Neural progenitor cell (in vitro differentiated cells): ENCODE measurements around the gene METRNL. TPM values are rescaled to one million over a fixed set of nuclear protein-coding genes. Genes with fewer than 3 reads are reported as not detected.
A peak's percentile ranks its signal among the peaks of the same experiment; 100 is the strongest.

ENCODE experiments used
- DNase-seq: peaks from one replicate; pipeline ENCODE4 v3.0.0-alpha.2; 2016; ENCODE audit warnings: low spot score
- H2AFZ ChIP-seq: fragments of 200-600 bp; sonication (generic); replicated peaks from 2 replicates; pipeline ENCODE4 v1.6.1; 2016; ENCODE audit warnings: antibody characterized with exemption
- H3F3A ChIP-seq: fragments of 200-600 bp; sonication (generic); 2 replicates; pipeline ENCODE4 v1.6.1; 2016; ENCODE audit warnings: antibody characterized with exemption, low read depth
- H3K27ac ChIP-seq: fragments of 200-600 bp; sonication (generic); 2 replicates; pipeline ENCODE4 v1.5.1; 2016; ENCODE audit warnings: mild to moderate bottlenecking
- H3K27me3 ChIP-seq: fragments of 200-600 bp; sonication (generic); 2 replicates; pipeline ENCODE4 v1.6.1; 2016; ENCODE audit warnings: mild to moderate bottlenecking, moderate library complexity
- H3K36me3 ChIP-seq: fragments of 200-600 bp; sonication (generic); 2 replicates; pipeline ENCODE4 v1.5.1; 2016
- H3K4me1 ChIP-seq: fragments of 200-600 bp; sonication (generic); 2 replicates; pipeline ENCODE4 v1.6.1; 2016; ENCODE audit warnings: mixed run types
- H3K4me2 ChIP-seq: fragments of 200-600 bp; sonication (generic); 2 replicates; pipeline ENCODE4 v1.6.1; 2016
- H3K4me3 ChIP-seq: fragments of 200-600 bp; sonication (generic); 2 replicates; pipeline ENCODE4 v1.5.1; 2016
- H3K79me2 ChIP-seq: fragments of 200-600 bp; sonication (generic); 2 replicates; pipeline ENCODE4 v1.6.1; 2016; ENCODE audit warnings: low read depth
- H3K9ac ChIP-seq: fragments of 200-600 bp; sonication (generic); 2 replicates; pipeline ENCODE4 v1.6.1; 2016
- H3K9me3 ChIP-seq: fragments of 200-600 bp; sonication (generic); 2 replicates; pipeline ENCODE4 v1.5.1; 2016; ENCODE audit warnings: low read depth
- H4K20me1 ChIP-seq: fragments of 200-600 bp; sonication (generic); 2 replicates; pipeline ENCODE4 v1.6.1; 2016; ENCODE audit warnings: low read depth
- H3K27ac Mint-ChIP-seq: 3 replicates; pipeline ENCODE4 v1.8.0; 2021; ENCODE audit warnings: mixed read lengths
- H3K27me3 Mint-ChIP-seq: 2 replicates; pipeline ENCODE4 v1.8.0; 2022; ENCODE audit warnings: low read depth, mild to moderate bottlenecking, inconsistent platforms, moderate library complexity, mixed read lengths; ENCODE audit not compliant: insufficient read depth
- H3K36me3 Mint-ChIP-seq: 3 replicates; pipeline ENCODE4 v1.8.0; 2021; ENCODE audit warnings: mixed read lengths
- H3K4me1 Mint-ChIP-seq: 3 replicates; pipeline ENCODE4 v1.8.0; 2021; ENCODE audit warnings: mixed read lengths
- H3K4me3 Mint-ChIP-seq: 3 replicates; pipeline ENCODE4 v1.8.0; 2021; ENCODE audit warnings: mild to moderate bottlenecking, moderate library complexity, mixed read lengths
- H3K9me3 Mint-ChIP-seq: 3 replicates; pipeline ENCODE4 v1.8.0; 2020; ENCODE audit warnings: mixed read lengths
- EZH2 ChIP-seq: fragments of 200-600 bp; sonication (generic); IDR thresholded peaks from 2 replicates; pipeline ENCODE4 v1.6.1; 2017; ENCODE audit warnings: antibody characterized with exemption, mild to moderate bottlenecking, moderate library complexity
- EZH2phosphoT487 ChIP-seq: fragments of 200-600 bp; sonication (generic); IDR thresholded peaks from 2 replicates; pipeline ENCODE4 v1.6.1; 2017; ENCODE audit warnings: antibody characterized with exemption
- total RNA-seq: library from RNA; depleted of rRNA; stranded (reverse); fragments of >200 nt; gene quantifications from 2 replicates; pipeline ENCODE4 v1.2.3, GENCODE V29; 2015; ENCODE audit warnings: low replicate concordance
- TF ChIP-seq, protein P1 (sequence below): fragments of 200-600 bp; sonication (generic); IDR thresholded peaks from 2 replicates; pipeline ENCODE4 v1.5.1; 2017; ENCODE audit warnings: antibody characterized with exemption, mild to moderate bottlenecking

Gene METRNL
- total RNA-seq, 1 donor from 2014 or later, result 3.6 TPM

DNA sequence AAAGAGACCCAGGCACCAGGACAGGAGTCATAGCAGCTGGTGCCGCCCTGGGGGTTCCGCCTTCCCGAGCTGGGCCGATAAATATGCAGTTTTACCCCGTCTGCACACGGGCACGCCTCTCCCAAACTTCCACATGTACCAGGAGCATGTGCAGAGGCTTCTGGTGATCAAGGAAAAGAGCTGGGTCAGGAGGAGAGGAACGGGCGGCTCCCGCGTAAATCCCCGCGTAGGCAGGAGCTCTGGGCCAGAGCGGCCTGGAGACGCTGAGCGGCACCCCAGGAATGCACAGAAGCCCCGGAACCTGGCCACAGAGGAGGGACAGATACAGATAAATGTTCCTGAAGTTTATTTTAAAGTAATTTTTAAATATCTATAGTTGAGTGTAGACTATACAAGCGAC, 46.6 kb upstream of the METRNL start:
- H2AFZ ChIP-seq, result no peak overlapping the region
- TF ChIP-seq, protein P1, sequence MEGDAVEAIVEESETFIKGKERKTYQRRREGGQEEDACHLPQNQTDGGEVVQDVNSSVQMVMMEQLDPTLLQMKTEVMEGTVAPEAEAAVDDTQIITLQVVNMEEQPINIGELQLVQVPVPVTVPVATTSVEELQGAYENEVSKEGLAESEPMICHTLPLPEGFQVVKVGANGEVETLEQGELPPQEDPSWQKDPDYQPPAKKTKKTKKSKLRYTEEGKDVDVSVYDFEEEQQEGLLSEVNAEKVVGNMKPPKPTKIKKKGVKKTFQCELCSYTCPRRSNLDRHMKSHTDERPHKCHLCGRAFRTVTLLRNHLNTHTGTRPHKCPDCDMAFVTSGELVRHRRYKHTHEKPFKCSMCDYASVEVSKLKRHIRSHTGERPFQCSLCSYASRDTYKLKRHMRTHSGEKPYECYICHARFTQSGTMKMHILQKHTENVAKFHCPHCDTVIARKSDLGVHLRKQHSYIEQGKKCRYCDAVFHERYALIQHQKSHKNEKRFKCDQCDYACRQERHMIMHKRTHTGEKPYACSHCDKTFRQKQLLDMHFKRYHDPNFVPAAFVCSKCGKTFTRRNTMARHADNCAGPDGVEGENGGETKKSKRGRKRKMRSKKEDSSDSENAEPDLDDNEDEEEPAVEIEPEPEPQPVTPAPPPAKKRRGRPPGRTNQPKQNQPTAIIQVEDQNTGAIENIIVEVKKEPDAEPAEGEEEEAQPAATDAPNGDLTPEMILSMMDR, result no peak
- TF ChIP-seq EZH2phosphoT487 (no peak), EZH2 (no peak)
- H3K27ac ChIP-seq, result no peak overlapping the region
- Mint-ChIP-seq H3K4me1 (peaks cover 36% of the 10 kb centered on the region), H3K4me3 (no peak overlapping the region), H3K36me3 (peaks cover 60% of the 10 kb centered on the region), H3K27ac (no peak overlapping the region), H3K27me3 (peaks cover 2% of the 10 kb centered on the region), H3K9me3 (peaks cover 22% of the 10 kb centered on the region)
- no peaks in the 10 kb centered on the region for H4K20me1 ChIP-seq
- H3K9ac ChIP-seq, result no peak overlapping the region
- H3K27me3 ChIP-seq, result no peaks in the 10 kb centered on the region
- peaks cover 10% of the 10 kb centered on the region for H3F3A ChIP-seq
- no peak overlapping the region for H3K4me2 ChIP-seq
- no peak overlapping the region for H3K4me3 ChIP-seq
- no peaks in the 10 kb centered on the region for H3K36me3 ChIP-seq
- peaks cover 12% of the 10 kb centered on the region for H3K4me1 ChIP-seq
- no peaks in the 10 kb centered on the region for H3K9me3 ChIP-seq
- no peaks in the 10 kb centered on the region for H3K79me2 ChIP-seq
- DNase-seq, result no peak

DNA sequence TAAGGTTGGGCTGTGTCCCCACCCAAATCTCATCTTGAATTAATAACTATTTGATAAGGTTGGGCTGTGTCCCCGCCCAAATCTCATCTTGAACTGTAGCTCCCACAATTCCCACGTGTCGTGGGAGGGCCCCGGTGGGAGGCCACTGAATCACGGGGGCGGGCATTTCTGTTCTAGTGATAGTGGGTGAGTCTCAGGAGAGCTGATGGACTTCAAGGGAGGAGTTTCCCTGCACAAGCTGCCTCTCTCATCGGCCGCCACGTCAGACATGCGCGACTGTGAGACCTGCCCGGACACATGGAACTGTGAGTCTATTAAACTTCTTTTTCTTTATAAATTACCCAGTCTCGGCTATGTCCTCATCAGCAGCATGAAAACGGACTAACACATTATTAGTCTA, 44.9 kb upstream of the METRNL start:
- peaks cover 12% of the 10 kb centered on the region for H3F3A ChIP-seq
- no peaks in the 10 kb centered on the region for H3K9me3 ChIP-seq
- peaks cover 49% of the 10 kb centered on the region for H3K36me3 Mint-ChIP-seq
- H3K4me1 ChIP-seq, result peaks cover 14% of the 10 kb centered on the region
- H2AFZ ChIP-seq, result no peak overlapping the region
- H3K27me3 ChIP-seq, result no peaks in the 10 kb centered on the region
- no peaks in the 10 kb centered on the region for H3K36me3 ChIP-seq
- TF ChIP-seq EZH2phosphoT487 (no peak), EZH2 (no peak)
- TF ChIP-seq, protein P1, result no peak
- H3K4me3 ChIP-seq, result no peak overlapping the region
- peaks cover 37% of the 10 kb centered on the region for H3K4me1 Mint-ChIP-seq
- H4K20me1 ChIP-seq, result no peaks in the 10 kb centered on the region
- H3K9me3 Mint-ChIP-seq, result peaks cover 18% of the 10 kb centered on the region
- no peak overlapping the region for H3K27ac Mint-ChIP-seq
- no peak overlapping the region for H3K4me3 Mint-ChIP-seq
- H3K9ac ChIP-seq, result no peak overlapping the region
- no peak overlapping the region for H3K27ac ChIP-seq
- no peaks in the 10 kb centered on the region for H3K79me2 ChIP-seq
- no peak for DNase-seq
- H3K27me3 Mint-ChIP-seq, result peaks cover 2% of the 10 kb centered on the region
- H3K4me2 ChIP-seq, result no peak overlapping the region

DNA sequence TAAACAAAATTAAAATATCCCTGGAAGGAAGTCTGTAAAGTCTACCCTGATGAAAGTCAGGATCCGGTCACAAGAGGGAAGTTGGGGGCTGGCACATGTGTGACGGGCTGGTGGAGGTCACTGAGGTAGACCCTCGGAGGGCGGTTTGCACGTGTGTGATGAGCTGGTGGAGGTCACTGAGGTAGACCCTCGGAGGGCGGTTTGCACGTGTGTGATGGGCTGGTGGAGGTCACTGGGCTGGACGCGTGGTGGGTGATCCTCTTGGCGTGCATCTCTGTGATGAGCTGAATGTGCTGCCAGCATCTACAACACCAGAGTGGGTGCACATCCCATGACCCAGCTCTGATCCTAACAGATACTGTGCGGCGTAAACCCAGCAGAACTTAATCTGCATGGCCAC, 43.7 kb upstream of the METRNL start:
- Histone ChIP-seq H3F3A (peaks cover 6% of the 10 kb centered on the region), H3K4me1 (peaks cover 8% of the 10 kb centered on the region), H2AFZ (no peak overlapping the region), H3K4me2 (no peak overlapping the region), H3K27me3 (no peaks in the 10 kb centered on the region), H3K9ac (no peak overlapping the region), H4K20me1 (no peaks in the 10 kb centered on the region), H3K9me3 (peaks cover 4% of the 10 kb centered on the region), H3K27ac (no peak overlapping the region), H3K4me3 (no peak overlapping the region), H3K36me3 (no peaks in the 10 kb centered on the region), H3K79me2 (no peaks in the 10 kb centered on the region)
- TF ChIP-seq EZH2 (no peak), EZH2phosphoT487 (no peak)
- TF ChIP-seq, protein P1, result no peak
- Mint-ChIP-seq H3K27ac (peak overlapping the region; percentile 90), H3K27me3 (peaks cover 2% of the 10 kb centered on the region), H3K4me1 (peaks cover 30% of the 10 kb centered on the region), H3K36me3 (peaks cover 49% of the 10 kb centered on the region), H3K4me3 (peak overlapping the region; percentile 22), H3K9me3 (peaks cover 23% of the 10 kb centered on the region)
- DNase-seq, result no peak
